Adrenal gland (tissue), 5 donors: ENCODE results near the gene RBM12.

Experiments
- POLR2A ChIP-seq, 2 donors: fragments of 450-650 bp; IDR thresholded peaks; one replicate each; pipeline ENCODE4 v1.6.1; 2017; ENCODE audit warnings: antibody characterized with exemption in 2 of 2, mild to moderate bottlenecking in 2 of 2, moderate library complexity in 1 of 2
- TF ChIP-seq, protein P1 (sequence below), 6 experiments: fragments of 450-650 bp in 4 of 6; fragments of 200-600 bp in 2 of 6; sonication (generic) in 1 of 6; IDR thresholded peaks; 1 replicate in 5 of 6; 2 replicates in 1 of 6; pipeline versions ENCODE4 v1.5.1 to v1.8.0; 2016 to 2021; ENCODE audit warnings: antibody characterized with exemption in 6 of 6, mild to moderate bottlenecking in 2 of 6, moderate library complexity in 1 of 6
- donor health status: DM: no; HTN: no; CAD: no.

DNA sequence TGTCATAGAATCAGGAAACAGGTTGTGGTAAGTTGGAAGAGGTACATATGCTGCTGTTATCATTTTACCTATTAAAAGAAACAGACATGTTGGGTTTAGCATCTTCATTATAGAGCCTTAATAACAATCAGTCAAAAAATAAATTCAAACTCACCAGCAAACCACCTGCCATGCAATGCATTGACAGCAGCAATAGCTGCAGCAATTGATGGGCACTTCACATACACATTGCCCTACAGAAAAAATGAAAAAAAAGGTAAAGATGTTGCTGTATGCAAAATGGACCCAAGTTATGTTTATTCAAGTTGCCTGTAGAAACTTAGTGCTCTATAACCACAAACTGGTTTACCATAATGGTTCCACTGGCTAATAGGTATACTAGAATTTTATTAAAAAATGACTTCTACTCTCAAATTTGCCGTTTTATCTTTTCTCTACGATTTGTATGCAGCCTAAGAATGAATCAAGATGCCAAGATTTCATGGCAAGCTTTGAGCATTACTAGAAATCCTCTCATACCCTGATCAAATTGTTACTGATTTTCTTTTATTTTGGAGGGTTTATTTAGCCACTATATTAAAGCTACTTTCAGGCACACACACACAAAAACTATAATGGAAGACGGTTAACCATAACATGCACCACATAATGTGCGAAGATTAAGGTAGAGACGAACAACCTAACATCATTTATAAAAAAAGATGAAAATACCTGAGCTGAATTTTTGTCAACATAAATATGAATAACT, 40.0 kb upstream of the RBM12 start:
- TF ChIP-seq POLR2A (IDR thresholded peaks at IDR 0.05), result no peak
- TF ChIP-seq, protein P1, sequence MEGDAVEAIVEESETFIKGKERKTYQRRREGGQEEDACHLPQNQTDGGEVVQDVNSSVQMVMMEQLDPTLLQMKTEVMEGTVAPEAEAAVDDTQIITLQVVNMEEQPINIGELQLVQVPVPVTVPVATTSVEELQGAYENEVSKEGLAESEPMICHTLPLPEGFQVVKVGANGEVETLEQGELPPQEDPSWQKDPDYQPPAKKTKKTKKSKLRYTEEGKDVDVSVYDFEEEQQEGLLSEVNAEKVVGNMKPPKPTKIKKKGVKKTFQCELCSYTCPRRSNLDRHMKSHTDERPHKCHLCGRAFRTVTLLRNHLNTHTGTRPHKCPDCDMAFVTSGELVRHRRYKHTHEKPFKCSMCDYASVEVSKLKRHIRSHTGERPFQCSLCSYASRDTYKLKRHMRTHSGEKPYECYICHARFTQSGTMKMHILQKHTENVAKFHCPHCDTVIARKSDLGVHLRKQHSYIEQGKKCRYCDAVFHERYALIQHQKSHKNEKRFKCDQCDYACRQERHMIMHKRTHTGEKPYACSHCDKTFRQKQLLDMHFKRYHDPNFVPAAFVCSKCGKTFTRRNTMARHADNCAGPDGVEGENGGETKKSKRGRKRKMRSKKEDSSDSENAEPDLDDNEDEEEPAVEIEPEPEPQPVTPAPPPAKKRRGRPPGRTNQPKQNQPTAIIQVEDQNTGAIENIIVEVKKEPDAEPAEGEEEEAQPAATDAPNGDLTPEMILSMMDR (IDR thresholded peaks at IDR 0.05), result no peak
